Ishikawa (cell line): Measurements from ENCODE around the gene ACVR2A.

Experiments
- CEBPB ChIP-seq: IDR thresholded peaks from 2 replicates; pipeline ENCODE4 v1.6.1; 2012
- CREB1 ChIP-seq: IDR thresholded peaks from 2 replicates; pipeline ENCODE4 v1.6.1; 2012; ENCODE audit warnings: low read depth
- EGR1 ChIP-seq: IDR thresholded peaks from 2 replicates; pipeline ENCODE4 v1.6.1; 2012
- EP300 ChIP-seq: IDR thresholded peaks from 2 replicates; pipeline ENCODE4 v1.6.1; 2012; ENCODE audit warnings: borderline replicate concordance
- FOXM1 ChIP-seq: IDR thresholded peaks from 2 replicates; pipeline ENCODE4 v1.6.1; 2012; ENCODE audit warnings: low read depth, borderline replicate concordance
- NFIC ChIP-seq: IDR thresholded peaks from 2 replicates; pipeline ENCODE4 v1.6.1; 2012
- RAD21 ChIP-seq: IDR thresholded peaks from 2 replicates; pipeline ENCODE4 v1.6.1; 2012; ENCODE audit warnings: low read depth
- TAF1 ChIP-seq: IDR thresholded peaks from 2 replicates; pipeline ENCODE4 v1.6.1; 2012; ENCODE audit warnings: low read depth, mild to moderate bottlenecking
- TCF12 ChIP-seq: IDR thresholded peaks from 2 replicates; pipeline ENCODE4 v1.6.1; 2012; ENCODE audit warnings: low read depth
- TEAD4 ChIP-seq: IDR thresholded peaks from 2 replicates; pipeline ENCODE4 v1.6.1; 2012
- YY1 ChIP-seq: IDR thresholded peaks from 2 replicates; pipeline ENCODE4 v1.6.1; 2012; ENCODE audit warnings: low read depth
- ZBTB7A ChIP-seq: IDR thresholded peaks from 2 replicates; pipeline ENCODE4 v1.6.1; 2012; ENCODE audit warnings: low read depth
- TF ChIP-seq, protein P1 (sequence below): IDR thresholded peaks from 2 replicates; pipeline ENCODE4 v1.6.1; 2012
- TF ChIP-seq, protein P2 (sequence below): IDR thresholded peaks from 2 replicates; pipeline ENCODE4 v1.6.1; 2012
- TF ChIP-seq, protein P3 (sequence below): IDR thresholded peaks from 2 replicates; pipeline ENCODE4 v1.6.1; 2012; ENCODE audit warnings: low read depth, mild to moderate bottlenecking

ACVR2A gene

DNA sequence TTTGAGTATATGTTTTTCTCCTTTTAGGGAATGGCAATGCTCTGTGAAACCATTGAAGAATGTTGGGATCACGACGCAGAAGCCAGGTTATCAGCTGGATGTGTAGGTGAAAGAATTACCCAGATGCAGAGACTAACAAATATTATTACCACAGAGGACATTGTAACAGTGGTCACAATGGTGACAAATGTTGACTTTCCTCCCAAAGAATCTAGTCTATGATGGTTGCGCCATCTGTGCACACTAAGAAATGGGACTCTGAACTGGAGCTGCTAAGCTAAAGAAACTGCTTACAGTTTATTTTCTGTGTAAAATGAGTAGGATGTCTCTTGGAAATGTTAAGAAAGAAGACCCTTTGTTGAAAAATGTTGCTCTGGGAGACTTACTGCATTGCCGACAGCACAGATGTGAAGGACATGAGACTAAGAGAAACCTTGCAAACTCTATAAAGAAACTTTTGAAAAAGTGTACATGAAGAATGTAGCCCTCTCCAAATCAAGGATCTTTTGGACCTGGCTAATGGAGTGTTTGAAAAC is 82.3 kb downstream of the ACVR2A start:
- TF ChIP-seq, protein P1, sequence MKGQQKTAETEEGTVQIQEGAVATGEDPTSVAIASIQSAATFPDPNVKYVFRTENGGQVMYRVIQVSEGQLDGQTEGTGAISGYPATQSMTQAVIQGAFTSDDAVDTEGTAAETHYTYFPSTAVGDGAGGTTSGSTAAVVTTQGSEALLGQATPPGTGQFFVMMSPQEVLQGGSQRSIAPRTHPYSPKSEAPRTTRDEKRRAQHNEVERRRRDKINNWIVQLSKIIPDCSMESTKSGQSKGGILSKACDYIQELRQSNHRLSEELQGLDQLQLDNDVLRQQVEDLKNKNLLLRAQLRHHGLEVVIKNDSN: no peak
- TF ChIP-seq, protein P2, sequence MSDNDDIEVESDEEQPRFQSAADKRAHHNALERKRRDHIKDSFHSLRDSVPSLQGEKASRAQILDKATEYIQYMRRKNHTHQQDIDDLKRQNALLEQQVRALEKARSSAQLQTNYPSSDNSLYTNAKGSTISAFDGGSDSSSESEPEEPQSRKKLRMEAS: no peak
- TF ChIP-seq TEAD4 (no peak), ZBTB7A (no peak), EP300 (no peak), CREB1 (no peak), RAD21 (no peak), FOXM1 (no peak), TAF1 (no peak), CEBPB (no peak), NFIC (no peak)

DNA sequence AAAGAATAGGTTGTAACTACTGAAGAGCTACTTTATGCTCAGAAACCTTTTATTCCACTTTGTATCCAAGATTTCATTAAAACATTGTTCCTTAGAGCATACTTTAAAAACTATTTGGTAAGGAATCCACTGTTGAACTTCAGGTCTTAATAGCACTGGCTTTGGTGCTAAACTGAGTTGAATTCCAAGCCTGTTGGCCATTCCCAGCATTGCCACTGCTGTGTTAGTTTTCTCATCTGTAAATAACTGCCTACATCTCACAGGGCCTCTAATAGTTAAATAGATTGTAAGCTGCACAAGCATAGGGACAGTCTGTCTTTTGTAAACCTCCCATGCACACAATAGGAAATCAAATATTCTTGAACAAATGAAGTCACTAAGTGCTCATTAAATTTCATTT is 89.1 kb downstream of the ACVR2A start:
- TF ChIP-seq TAF1 (no peak), RAD21 (no peak), EP300 (no peak), TEAD4 (no peak), FOXM1 (no peak), EGR1 (no peak), CEBPB (no peak), YY1 (no peak), CREB1 (no peak), ZBTB7A (no peak), NFIC (no peak), TCF12 (no peak)
- TF ChIP-seq, protein P2: no peak
- TF ChIP-seq, protein P3, sequence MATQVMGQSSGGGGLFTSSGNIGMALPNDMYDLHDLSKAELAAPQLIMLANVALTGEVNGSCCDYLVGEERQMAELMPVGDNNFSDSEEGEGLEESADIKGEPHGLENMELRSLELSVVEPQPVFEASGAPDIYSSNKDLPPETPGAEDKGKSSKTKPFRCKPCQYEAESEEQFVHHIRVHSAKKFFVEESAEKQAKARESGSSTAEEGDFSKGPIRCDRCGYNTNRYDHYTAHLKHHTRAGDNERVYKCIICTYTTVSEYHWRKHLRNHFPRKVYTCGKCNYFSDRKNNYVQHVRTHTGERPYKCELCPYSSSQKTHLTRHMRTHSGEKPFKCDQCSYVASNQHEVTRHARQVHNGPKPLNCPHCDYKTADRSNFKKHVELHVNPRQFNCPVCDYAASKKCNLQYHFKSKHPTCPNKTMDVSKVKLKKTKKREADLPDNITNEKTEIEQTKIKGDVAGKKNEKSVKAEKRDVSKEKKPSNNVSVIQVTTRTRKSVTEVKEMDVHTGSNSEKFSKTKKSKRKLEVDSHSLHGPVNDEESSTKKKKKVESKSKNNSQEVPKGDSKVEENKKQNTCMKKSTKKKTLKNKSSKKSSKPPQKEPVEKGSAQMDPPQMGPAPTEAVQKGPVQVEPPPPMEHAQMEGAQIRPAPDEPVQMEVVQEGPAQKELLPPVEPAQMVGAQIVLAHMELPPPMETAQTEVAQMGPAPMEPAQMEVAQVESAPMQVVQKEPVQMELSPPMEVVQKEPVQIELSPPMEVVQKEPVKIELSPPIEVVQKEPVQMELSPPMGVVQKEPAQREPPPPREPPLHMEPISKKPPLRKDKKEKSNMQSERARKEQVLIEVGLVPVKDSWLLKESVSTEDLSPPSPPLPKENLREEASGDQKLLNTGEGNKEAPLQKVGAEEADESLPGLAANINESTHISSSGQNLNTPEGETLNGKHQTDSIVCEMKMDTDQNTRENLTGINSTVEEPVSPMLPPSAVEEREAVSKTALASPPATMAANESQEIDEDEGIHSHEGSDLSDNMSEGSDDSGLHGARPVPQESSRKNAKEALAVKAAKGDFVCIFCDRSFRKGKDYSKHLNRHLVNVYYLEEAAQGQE: no peak
- TF ChIP-seq, protein P1: no peak

DNA sequence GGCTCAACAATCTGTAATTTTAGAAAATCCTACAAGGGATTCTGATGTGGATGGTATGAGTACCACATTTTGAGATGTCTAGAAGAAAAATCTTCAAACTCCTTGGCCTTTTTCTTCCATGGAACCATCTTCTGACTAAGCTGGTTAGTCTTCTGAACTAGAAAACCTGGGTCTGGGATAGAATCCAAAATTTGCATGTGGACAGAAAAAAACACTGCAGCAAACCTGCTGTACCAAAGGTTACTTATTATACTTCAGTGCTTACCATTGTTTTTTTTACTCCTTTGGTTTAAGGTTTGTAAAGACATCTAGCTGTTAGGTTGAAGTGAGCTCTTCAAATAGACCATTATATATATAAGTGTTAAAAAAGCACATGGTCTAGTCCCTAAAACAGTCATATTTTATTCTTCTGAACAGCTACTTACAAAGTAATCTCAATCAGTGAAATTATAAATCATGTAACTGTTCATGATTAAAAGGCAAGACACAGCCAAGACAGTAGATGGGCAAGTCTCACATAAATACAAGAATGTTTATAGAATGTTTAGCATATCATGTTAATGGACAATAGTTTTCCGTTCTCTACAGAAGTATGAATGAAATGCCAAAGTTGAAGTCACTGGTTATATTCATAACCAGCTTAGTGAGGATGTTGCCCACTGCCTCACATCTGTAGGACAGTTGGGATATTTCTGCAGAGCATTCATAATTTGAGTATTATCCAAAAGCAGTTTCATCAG is 90.2 kb downstream of the ACVR2A start:
- TF ChIP-seq TAF1 (no peak), TEAD4 (no peak), NFIC (no peak), CREB1 (no peak), ZBTB7A (no peak), EGR1 (no peak), EP300 (no peak), CEBPB (no peak), RAD21 (no peak), FOXM1 (no peak), YY1 (no peak), TCF12 (no peak)
- TF ChIP-seq, protein P2: no peak
- TF ChIP-seq, protein P3: no peak
- TF ChIP-seq, protein P1: no peak

DNA sequence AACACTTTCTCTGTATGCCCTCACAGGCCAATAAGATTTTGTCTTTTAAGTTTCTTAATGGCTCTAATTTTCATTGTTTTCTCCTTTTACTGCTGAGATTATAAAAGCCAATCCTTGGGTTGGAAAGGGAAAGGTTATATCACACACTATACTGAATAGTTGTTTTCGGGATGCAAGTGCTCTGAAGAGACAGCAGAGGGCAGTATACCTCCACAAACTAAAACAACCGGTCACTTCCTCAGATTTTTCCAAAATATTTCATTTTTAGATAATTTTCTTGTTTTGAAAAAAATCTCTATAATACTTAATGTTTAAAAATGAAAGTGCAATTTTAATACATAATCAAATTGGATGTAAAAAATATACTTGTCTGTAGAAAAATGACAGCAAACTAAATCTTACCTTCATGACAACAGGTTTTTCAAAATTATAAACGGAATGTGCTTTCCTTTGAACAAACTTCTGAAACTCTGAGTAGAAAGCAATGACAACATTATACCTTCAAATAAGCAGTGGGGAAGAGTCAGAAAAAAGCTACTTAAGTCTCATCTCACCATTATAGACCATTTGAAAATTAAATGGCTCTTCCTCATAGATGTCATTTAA is 93.0 kb downstream of the ACVR2A start:
- peak; percentile 73 for TF ChIP-seq RAD21
- TF ChIP-seq, protein P1: no peak
- no peak for TF ChIP-seq EGR1
- TF ChIP-seq FOXM1: no peak
- TF ChIP-seq TAF1: no peak
- TF ChIP-seq, protein P3: no peak
- TF ChIP-seq YY1: no peak
